Upper lobe of left lung (tissue), 6 donors: ENCODE results near the gene CTDP1. TPM values are rescaled to one million over a fixed set of nuclear protein-coding genes. Genes with fewer than 3 reads are reported as not detected.

Source experiments
- ATAC-seq, 2 donors: fragments of 200-7000 bp; cut with Tn5 transposase; one replicate each; pipeline ENCODE4 v1.9.1; 2022; ENCODE audit warnings: mild to moderate bottlenecking in 2 of 2, moderate library complexity in 2 of 2; ENCODE audit not compliant: low FRiP score in 2 of 2
- DNase-seq, 2 donors: peaks; one replicate each; pipeline ENCODE4 v3.0.0-alpha.2; 2019 to 2020
- H3K27ac ChIP-seq, 4 donors: fragments of 200-600 bp; sonication (generic); one replicate each; pipeline ENCODE4 v1.5.1; 2016 to 2019
- H3K27me3 ChIP-seq, 4 donors: fragments of 200-600 bp; sonication (generic); one replicate each; pipeline ENCODE4 v1.5.1; 2017 to 2019
- H3K36me3 ChIP-seq, 4 donors: fragments of 200-600 bp; sonication (generic); one replicate each; pipeline ENCODE4 v1.5.1; 2016 to 2019
- H3K4me1 ChIP-seq, 4 donors: fragments of 200-600 bp; sonication (generic); one replicate each; pipeline ENCODE4 v1.5.1; 2018 to 2019
- H3K4me3 ChIP-seq, 4 donors: fragments of 200-600 bp; sonication (generic); one replicate each; pipeline ENCODE4 v1.5.1; 2017 to 2019; ENCODE audit warnings: mild to moderate bottlenecking in 2 of 4, moderate library complexity in 1 of 4
- H3K9me3 ChIP-seq, 4 donors: fragments of 200-600 bp; sonication (generic); one replicate each; pipeline ENCODE4 v1.5.1; 2018 to 2019
- EP300 ChIP-seq, 4 donors: sonication (generic); formaldehyde crosslinking; IDR thresholded peaks; one replicate each; pipeline ENCODE4 v1.5.1; 2017; ENCODE audit warnings: antibody characterized with exemption in 4 of 4, control low read depth in 2 of 4
- POLR2A ChIP-seq, 4 donors: fragments of 450-650 bp; IDR thresholded peaks; one replicate each; pipeline ENCODE4 v1.5.1; 2016 to 2017; ENCODE audit warnings: antibody characterized with exemption in 4 of 4, mild to moderate bottlenecking in 2 of 4
- POLR2AphosphoS5 ChIP-seq, 2 donors: sonication (generic); formaldehyde crosslinking; IDR thresholded peaks; one replicate each; pipeline ENCODE4 v1.5.1; 2017; ENCODE audit warnings: antibody characterized with exemption in 2 of 2
- WGBS, 2 donors: methylation state at CpG; one replicate each; pipeline ENCODE4 v1.1.5; 2017 to 2018; 5-methylcytosine and 5-hydroxymethylcytosine counted together
- total RNA-seq, 6 donors: library from RNA; depleted of rRNA in 4 of 6; stranded (reverse); fragments of >200 nt in 4 of 6; gene quantifications; one replicate each; pipeline versions ENCODE4 v1.1.0 to v1.2.1, GENCODE V29; 2016 to 2021
- TF ChIP-seq, protein P1 (sequence below), 6 experiments: fragments of 450-650 bp in 4 of 6; fragments of 200-600 bp in 2 of 6; sonication (generic) in 2 of 6; IDR thresholded peaks; one replicate each; pipeline ENCODE4 v1.5.1; 2016 to 2019; ENCODE audit warnings: antibody characterized with exemption in 6 of 6
- donor health status: DM: no; HTN: no; CAD: no; lungs with moderate emphysema.
- donor health status: DM: no; HTN: yes; CAD: no; lungs with severe emphysema.

CTDP1 gene
- total RNA-seq, 6 donors from 2014 or later: 21.3 to 44.7 (median 29.7) TPM

- ATAC-seq: peak in 1 of 2 donors; percentile 2
These were observed 112.7 kb downstream of the CTDP1 start for GRCh38 chr18:79792096-79792987.

GRCh38 chr18:79792988-79793355 is 113.4 kb downstream of the CTDP1 start:
- TF ChIP-seq EP300 (IDR thresholded peaks at IDR 0.05): no peak
- no peak for TF ChIP-seq POLR2AphosphoS5 (IDR thresholded peaks at IDR 0.05)
- TF ChIP-seq, protein P1, sequence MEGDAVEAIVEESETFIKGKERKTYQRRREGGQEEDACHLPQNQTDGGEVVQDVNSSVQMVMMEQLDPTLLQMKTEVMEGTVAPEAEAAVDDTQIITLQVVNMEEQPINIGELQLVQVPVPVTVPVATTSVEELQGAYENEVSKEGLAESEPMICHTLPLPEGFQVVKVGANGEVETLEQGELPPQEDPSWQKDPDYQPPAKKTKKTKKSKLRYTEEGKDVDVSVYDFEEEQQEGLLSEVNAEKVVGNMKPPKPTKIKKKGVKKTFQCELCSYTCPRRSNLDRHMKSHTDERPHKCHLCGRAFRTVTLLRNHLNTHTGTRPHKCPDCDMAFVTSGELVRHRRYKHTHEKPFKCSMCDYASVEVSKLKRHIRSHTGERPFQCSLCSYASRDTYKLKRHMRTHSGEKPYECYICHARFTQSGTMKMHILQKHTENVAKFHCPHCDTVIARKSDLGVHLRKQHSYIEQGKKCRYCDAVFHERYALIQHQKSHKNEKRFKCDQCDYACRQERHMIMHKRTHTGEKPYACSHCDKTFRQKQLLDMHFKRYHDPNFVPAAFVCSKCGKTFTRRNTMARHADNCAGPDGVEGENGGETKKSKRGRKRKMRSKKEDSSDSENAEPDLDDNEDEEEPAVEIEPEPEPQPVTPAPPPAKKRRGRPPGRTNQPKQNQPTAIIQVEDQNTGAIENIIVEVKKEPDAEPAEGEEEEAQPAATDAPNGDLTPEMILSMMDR (IDR thresholded peaks at IDR 0.05): no peak
- TF ChIP-seq POLR2A (IDR thresholded peaks at IDR 0.05): no peak
- ATAC-seq: no peak
- peak in 1 of 2 donors; percentile 48 for DNase-seq
- H3K27ac ChIP-seq: peak overlapping the region; percentile 65 to 84 (median 76)
- no peaks in the 10 kb centered on the region for H3K36me3 ChIP-seq
- peaks cover 18 to 41% (median 30%) of the 10 kb centered on the region in 4 donors for H3K4me1 ChIP-seq
- peaks cover 0 to 20% (median 12%) of the 10 kb centered on the region in 4 donors for H3K27me3 ChIP-seq
- H3K4me3 ChIP-seq: no peak overlapping the region
- H3K9me3 ChIP-seq: no peaks in the 10 kb centered on the region
- 59 to 68% methylated on average over 4 of the region's 4 CpGs for WGBS, 2 donors

More at GRCh38 chr18:79792096-79792987, 112.7 kb downstream of the CTDP1 start:
- Histone ChIP-seq H3K4me3 (peak overlapping the region in 2 of 4 donors; percentile 6), H3K36me3 (no peaks in the 10 kb centered on the region), H3K27ac (peak overlapping the region; percentile 65 to 84 (median 76)), H3K4me1 (peaks cover 16 to 39% (median 25%) of the 10 kb centered on the region in 4 donors), H3K9me3 (no peaks in the 10 kb centered on the region), H3K27me3 (peaks cover 0 to 18% (median 13%) of the 10 kb centered on the region in 4 donors)
- peak; percentile 20 to 61 for DNase-seq
- TF ChIP-seq EP300 (IDR thresholded peaks at IDR 0.05) (no peak), POLR2A (IDR thresholded peaks at IDR 0.05) (no peak), POLR2AphosphoS5 (IDR thresholded peaks at IDR 0.05) (no peak)
- TF ChIP-seq, protein P1 (IDR thresholded peaks at IDR 0.05): no peak
- WGBS, 2 donors: 66 to 75% methylated on average over 46 of the region's 46 CpGs

DNA sequence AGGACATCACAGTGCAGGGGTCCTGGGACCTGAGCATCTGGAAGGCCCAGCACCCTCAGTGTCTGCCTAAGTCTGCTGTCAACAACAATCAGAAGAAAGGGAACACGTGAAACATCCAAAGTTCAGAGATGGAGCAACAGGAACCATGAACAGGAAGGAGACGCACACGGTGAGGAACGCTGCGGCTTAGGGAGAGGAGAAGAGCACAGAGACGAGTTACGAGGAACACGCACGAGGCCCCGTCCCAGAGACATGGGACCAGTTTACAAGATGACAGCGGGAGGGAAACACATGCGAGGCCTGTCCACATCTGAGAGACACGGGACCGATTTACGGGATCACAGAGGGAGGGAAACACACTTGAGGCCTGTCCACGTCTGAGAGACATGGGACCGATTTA is 115.2 kb downstream of the CTDP1 start:
- 68 to 86% methylated on average over 17 of the region's 17 CpGs for WGBS, 2 donors
- Histone ChIP-seq H3K27me3 (peaks cover 0 to 30% (median 11%) of the 10 kb centered on the region in 4 donors), H3K4me3 (no peak overlapping the region), H3K27ac (no peak overlapping the region), H3K4me1 (peaks cover 27 to 49% (median 38%) of the 10 kb centered on the region in 4 donors), H3K36me3 (no peaks in the 10 kb centered on the region), H3K9me3 (no peaks in the 10 kb centered on the region)
- TF ChIP-seq POLR2A (IDR thresholded peaks at IDR 0.05) (no peak), POLR2AphosphoS5 (IDR thresholded peaks at IDR 0.05) (peak in 1 of 2 donors; percentile 52)
- ATAC-seq (no peak), DNase-seq (peak in 1 of 2 donors; percentile 46)

GRCh38 chr18:79795446-79795845 is 115.8 kb downstream of the CTDP1 start:
- H3K27ac ChIP-seq: no peak overlapping the region
- 87 to 92% methylated on average over 16 to 19 of the region's 19 CpGs for WGBS, 2 donors
- DNase-seq: no peak

DNA sequence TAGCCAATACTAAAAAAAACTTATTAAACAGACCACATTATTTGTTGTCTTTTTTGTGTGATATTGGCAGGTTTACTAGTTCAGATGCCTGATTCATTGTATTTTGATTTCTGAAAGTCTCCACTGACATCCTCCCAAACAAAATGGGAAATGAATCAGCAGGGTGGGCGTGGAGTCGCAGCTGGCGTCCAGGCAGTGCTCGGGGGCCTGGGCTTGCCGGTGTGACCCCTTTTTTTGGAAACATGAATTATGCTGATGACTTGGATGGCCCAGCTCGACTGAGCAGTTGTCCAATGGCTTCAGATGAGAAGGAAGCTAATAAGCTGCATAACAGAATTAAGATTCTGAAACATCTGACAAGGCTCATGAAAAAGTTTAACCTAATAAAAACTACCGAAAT is 116.4 kb downstream of the CTDP1 start:
- Histone ChIP-seq H3K4me1 (peaks cover 25 to 42% (median 33%) of the 10 kb centered on the region in 4 donors), H3K27me3 (peaks cover 0 to 31% (median 11%) of the 10 kb centered on the region in 4 donors), H3K9me3 (no peaks in the 10 kb centered on the region), H3K36me3 (no peaks in the 10 kb centered on the region), H3K27ac (no peak overlapping the region), H3K4me3 (no peak overlapping the region)
- TF ChIP-seq EP300 (IDR thresholded peaks at IDR 0.05): no peak
- no peak for TF ChIP-seq POLR2AphosphoS5 (IDR thresholded peaks at IDR 0.05)
- TF ChIP-seq, protein P1 (IDR thresholded peaks at IDR 0.05): no peak
- TF ChIP-seq POLR2A (IDR thresholded peaks at IDR 0.05): no peak
- DNase-seq (peak in 1 of 2 donors; percentile 28), ATAC-seq (no peak)
- WGBS, 2 donors: 23 to 44% methylated on average over 7 of the region's 7 CpGs

More at GRCh38 chr18:79795446-79795845, 115.8 kb downstream of the CTDP1 start:
- H3K4me1 ChIP-seq: peaks cover 27 to 47% (median 38%) of the 10 kb centered on the region in 4 donors
- TF ChIP-seq, protein P1 (IDR thresholded peaks at IDR 0.05): no peak
- no peak for TF ChIP-seq EP300 (IDR thresholded peaks at IDR 0.05)
- no peak for TF ChIP-seq POLR2AphosphoS5 (IDR thresholded peaks at IDR 0.05)
- TF ChIP-seq POLR2A (IDR thresholded peaks at IDR 0.05): no peak
- no peak for ATAC-seq
- no peak overlapping the region for H3K4me3 ChIP-seq
- H3K27me3 ChIP-seq: peaks cover 0 to 31% (median 11%) of the 10 kb centered on the region in 4 donors
- no peaks in the 10 kb centered on the region for H3K36me3 ChIP-seq
- no peaks in the 10 kb centered on the region for H3K9me3 ChIP-seq
